ENCODE measurements around the gene C1QA. TPM values are rescaled to one million over a fixed set of nuclear protein-coding genes. Genes with fewer than 3 reads are reported as not detected.

The C1QA gene
- total and polyA plus RNA-seq, 8 donors: 2.9 to 127 (median 74.1) TPM

DNA sequence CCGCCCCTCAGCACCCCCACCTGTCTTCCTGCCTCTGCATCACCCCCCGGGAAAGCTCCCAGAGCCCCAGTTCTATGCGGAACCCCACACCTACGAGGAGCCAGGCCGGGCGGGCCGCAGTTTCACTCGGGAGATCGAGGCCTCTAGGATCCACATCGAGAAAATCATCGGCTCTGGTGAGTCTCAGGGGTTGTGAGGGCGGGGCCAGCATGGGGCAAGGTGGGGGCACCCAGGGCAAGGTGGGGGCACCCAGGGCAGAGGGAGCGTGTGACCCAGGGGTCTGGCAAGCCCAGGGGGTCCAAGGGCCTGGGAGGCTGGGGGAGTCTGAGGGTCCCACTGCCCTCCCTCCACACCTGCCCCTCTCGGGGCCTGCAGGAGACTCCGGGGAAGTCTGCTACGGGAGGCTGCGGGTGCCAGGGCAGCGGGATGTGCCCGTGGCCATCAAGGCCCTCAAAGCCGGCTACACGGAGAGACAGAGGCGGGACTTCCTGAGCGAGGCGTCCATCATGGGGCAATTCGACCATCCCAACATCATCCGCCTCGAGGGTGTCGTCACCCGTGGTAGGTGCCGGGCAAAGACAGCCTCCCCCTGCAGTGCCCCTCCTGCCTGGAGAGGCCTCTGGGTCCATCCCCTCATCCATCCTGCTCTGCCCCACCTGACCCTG is 39.0 kb upstream of the C1QA start:
- TF ChIP-seq POLR2A (IDR thresholded peaks at IDR 0.05) (no peak), POLR2AphosphoS5 (IDR thresholded peaks at IDR 0.05) (no peak), EP300 (IDR thresholded peaks at IDR 0.05) (no peak)
- TF ChIP-seq, protein P1, sequence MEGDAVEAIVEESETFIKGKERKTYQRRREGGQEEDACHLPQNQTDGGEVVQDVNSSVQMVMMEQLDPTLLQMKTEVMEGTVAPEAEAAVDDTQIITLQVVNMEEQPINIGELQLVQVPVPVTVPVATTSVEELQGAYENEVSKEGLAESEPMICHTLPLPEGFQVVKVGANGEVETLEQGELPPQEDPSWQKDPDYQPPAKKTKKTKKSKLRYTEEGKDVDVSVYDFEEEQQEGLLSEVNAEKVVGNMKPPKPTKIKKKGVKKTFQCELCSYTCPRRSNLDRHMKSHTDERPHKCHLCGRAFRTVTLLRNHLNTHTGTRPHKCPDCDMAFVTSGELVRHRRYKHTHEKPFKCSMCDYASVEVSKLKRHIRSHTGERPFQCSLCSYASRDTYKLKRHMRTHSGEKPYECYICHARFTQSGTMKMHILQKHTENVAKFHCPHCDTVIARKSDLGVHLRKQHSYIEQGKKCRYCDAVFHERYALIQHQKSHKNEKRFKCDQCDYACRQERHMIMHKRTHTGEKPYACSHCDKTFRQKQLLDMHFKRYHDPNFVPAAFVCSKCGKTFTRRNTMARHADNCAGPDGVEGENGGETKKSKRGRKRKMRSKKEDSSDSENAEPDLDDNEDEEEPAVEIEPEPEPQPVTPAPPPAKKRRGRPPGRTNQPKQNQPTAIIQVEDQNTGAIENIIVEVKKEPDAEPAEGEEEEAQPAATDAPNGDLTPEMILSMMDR (IDR thresholded peaks at IDR 0.05): no peak
- no peaks in the 10 kb centered on the region for H3K36me3 ChIP-seq
- 75 to 81% (median 78%) methylated on average over 21 to 30 of the region's 30 CpGs for WGBS, 5 donors
- no peaks in the 10 kb centered on the region for H3K9me3 ChIP-seq
- H3K27ac ChIP-seq: no peak overlapping the region
- intact Hi-C loops (cut with DNase I; ENCODE audit: low total_unique reads): no loop called here
- H3K4me3 ChIP-seq: no peak overlapping the region
- no peaks in the 10 kb centered on the region for H3K4me1 ChIP-seq
- no peak for DNase-seq
- H3K27me3 ChIP-seq: peaks cover 0 to 91% (median 51%) of the 10 kb centered on the region in 3 donors

DNA sequence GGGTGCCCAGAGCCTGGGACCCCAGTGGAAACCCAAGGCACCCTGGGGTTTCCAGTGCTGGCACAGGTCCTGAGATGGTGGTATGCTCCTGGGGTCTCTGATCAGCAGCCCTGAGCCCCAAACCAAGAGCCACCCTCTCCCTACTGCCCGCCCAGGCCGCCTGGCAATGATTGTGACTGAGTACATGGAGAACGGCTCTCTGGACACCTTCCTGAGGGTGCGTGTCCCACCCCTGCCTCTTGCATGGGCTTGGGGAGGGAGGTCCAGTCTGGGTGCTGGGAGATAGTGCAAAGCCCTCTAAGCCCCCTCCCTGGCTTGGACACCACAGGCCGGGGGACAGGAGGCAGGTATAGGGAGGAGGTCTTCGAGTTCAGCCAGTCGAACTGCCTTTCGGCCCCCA is 38.4 kb upstream of the C1QA start:
- Histone ChIP-seq H3K9me3 (no peaks in the 10 kb centered on the region), H3K4me1 (no peaks in the 10 kb centered on the region), H3K27me3 (peaks cover 0 to 91% (median 51%) of the 10 kb centered on the region in 3 donors), H3K36me3 (no peaks in the 10 kb centered on the region), H3K4me3 (no peak overlapping the region), H3K27ac (no peak overlapping the region)
- DNase-seq: no peak
- 56 to 81% (median 79%) methylated on average over 4 to 8 of the region's 8 CpGs for WGBS, 5 donors
- intact Hi-C loops (cut with DNase I; ENCODE audit: low total_unique reads): no loop called here
- TF ChIP-seq POLR2A (IDR thresholded peaks at IDR 0.05) (no peak), POLR2AphosphoS5 (IDR thresholded peaks at IDR 0.05) (no peak), EP300 (IDR thresholded peaks at IDR 0.05) (no peak)
- TF ChIP-seq, protein P1 (IDR thresholded peaks at IDR 0.05): no peak

DNA sequence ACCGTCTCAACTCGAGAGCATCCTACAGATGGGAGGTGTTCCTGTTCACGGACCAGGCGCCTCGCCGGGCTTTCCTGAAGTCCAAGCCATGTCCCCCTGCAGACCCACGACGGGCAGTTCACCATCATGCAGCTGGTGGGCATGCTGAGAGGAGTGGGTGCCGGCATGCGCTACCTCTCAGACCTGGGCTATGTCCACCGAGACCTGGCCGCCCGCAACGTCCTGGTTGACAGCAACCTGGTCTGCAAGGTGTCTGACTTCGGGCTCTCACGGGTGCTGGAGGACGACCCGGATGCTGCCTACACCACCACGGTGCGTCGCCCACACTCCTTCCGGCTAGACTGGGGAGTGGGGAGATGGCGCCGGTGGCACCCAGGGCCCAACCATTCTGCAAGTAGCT is 37.7 kb upstream of the C1QA start:
- 75 to 96% (median 79%) methylated on average over 6 to 24 of the region's 24 CpGs for WGBS, 5 donors
- Histone ChIP-seq H3K4me1 (no peaks in the 10 kb centered on the region), H3K9me3 (no peaks in the 10 kb centered on the region), H3K27me3 (peaks cover 0 to 91% (median 50%) of the 10 kb centered on the region in 3 donors), H3K36me3 (no peaks in the 10 kb centered on the region), H3K4me3 (no peak overlapping the region), H3K27ac (no peak overlapping the region)
- no peak for DNase-seq
- TF ChIP-seq EP300 (IDR thresholded peaks at IDR 0.05): no peak
- TF ChIP-seq POLR2A (IDR thresholded peaks at IDR 0.05): no peak
- TF ChIP-seq, protein P1 (IDR thresholded peaks at IDR 0.05): no peak
- TF ChIP-seq POLR2AphosphoS5 (IDR thresholded peaks at IDR 0.05): no peak
- intact Hi-C loops (cut with DNase I; ENCODE audit: low total_unique reads): no loop called here

DNA sequence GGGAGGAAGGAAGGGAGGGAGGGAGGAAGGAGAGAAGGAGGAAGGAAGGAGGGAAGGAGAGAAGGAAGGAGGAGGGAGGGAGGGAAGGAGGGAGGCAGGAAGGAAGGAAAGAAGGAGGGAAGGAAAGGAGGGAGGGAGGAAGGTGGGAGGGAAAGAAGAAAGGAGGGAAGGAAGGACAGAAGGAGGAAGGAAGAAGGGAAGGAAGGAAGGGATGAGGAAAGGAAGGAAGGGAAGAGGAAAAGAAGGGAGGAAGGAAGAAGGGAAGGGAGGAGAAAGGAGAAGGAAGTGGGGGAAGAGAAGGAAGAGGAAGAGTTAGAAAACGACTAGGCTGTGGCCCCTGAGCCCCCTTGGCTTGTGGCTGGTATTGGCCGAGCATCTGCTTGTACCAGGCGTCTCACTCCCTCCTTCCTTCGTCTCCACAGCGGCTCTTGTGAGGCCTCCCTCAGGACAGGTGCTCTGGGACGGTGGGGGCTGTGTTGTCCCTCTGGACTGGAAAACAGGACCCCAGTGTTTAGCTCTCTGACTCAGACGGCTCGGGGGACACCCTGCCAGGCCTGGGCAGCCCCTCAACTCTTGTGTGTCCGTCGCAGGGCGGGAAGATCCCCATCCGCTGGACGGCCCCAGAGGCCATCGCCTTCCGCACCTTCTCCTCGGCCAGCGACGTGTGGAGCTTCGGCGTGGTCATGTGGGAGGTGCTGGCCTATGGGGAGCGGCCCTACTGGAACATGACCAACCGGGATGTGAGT is 36.2 kb upstream of the C1QA start:
- TF ChIP-seq EP300 (IDR thresholded peaks at IDR 0.05): no peak
- TF ChIP-seq POLR2A (IDR thresholded peaks at IDR 0.05): no peak
- TF ChIP-seq POLR2AphosphoS5 (IDR thresholded peaks at IDR 0.05): no peak
- TF ChIP-seq, protein P1 (IDR thresholded peaks at IDR 0.05): no peak
- DNase-seq: no peak
- no peaks in the 10 kb centered on the region for H3K4me1 ChIP-seq
- 39 to 61% (median 51%) methylated on average over 20 to 22 of the region's 22 CpGs for WGBS, 5 donors
- intact Hi-C loops (cut with DNase I; ENCODE audit: low total_unique reads): no loop called here
- H3K4me3 ChIP-seq: no peak overlapping the region
- H3K36me3 ChIP-seq: no peaks in the 10 kb centered on the region
- peaks cover 0 to 90% (median 44%) of the 10 kb centered on the region in 3 donors for H3K27me3 ChIP-seq
- H3K27ac ChIP-seq: no peak overlapping the region
- H3K9me3 ChIP-seq: peaks cover 0 to 3% (median 0%) of the 10 kb centered on the region in 4 donors
